K562 (cell line): ENCODE results near the gene PRKRIP1. TPM values are rescaled to one million over a fixed set of nuclear protein-coding genes. Genes with fewer than 3 reads are reported as not detected.
A peak's percentile ranks its signal among the peaks of the same experiment; 100 is the strongest.

Source experiments
- ADNP ChIP-seq: fragments of 200-800 bp; sonication (Bioruptor generic); IDR thresholded peaks from 2 replicates; pipeline ENCODE4 v1.6.1; 2016; ENCODE audit warnings: missing genetic modification characterization, missing compliant biosample characterization
- CBX2 ChIP-seq: fragments of 200-600 bp; sonication (generic); IDR thresholded peaks from one replicate; pipeline ENCODE4 v1.6.1; 2012; ENCODE audit warnings: mild to moderate bottlenecking, low read length, inconsistent platforms; ENCODE audit not compliant: insufficient read depth, poor library complexity, severe bottlenecking
- FIP1L1 ChIP-seq: fragments of 200-400 bp; formaldehyde crosslinking; IDR thresholded peaks from 2 replicates; pipeline ENCODE4 v1.6.1; 2018; ENCODE audit warnings: mild to moderate bottlenecking, low read depth, low read length; ENCODE audit not compliant: poor library complexity, severe bottlenecking
- HDAC2 ChIP-seq: fragments of 450-650 bp; IDR thresholded peaks from 2 replicates; pipeline ENCODE4 v1.6.1; 2016; ENCODE audit warnings: mild to moderate bottlenecking
- IFI16 ChIP-seq: fragments of 250-450 bp; sonication (Bioruptor Pico); IDR thresholded peaks from 2 replicates; pipeline ENCODE4 v2.1.2; 2022; ENCODE audit warnings: mild to moderate bottlenecking, inconsistent platforms
- IRF2 ChIP-seq: sonication (generic); formaldehyde crosslinking; IDR thresholded peaks from 2 replicates; pipeline ENCODE4 v1.8.1; 2022; ENCODE audit warnings: mild to moderate bottlenecking, missing genetic modification reagents
- POLR2G ChIP-seq: fragments of 200-400 bp; formaldehyde crosslinking; IDR thresholded peaks from 2 replicates; pipeline ENCODE4 v1.6.1; 2017; ENCODE audit warnings: low read depth, mild to moderate bottlenecking, antibody characterized with exemption, low read length, moderate library complexity
- RCOR1 ChIP-seq, 2 experiments: IDR thresholded peaks; 2 replicates each; pipeline ENCODE4 v1.6.1; 2012; ENCODE audit warnings: low read depth in 2 of 2, low read length in 2 of 2, borderline replicate concordance in 1 of 2, improper control_type of control experiment in 1 of 2
- SUPT5H ChIP-seq: fragments of 450-650 bp; IDR thresholded peaks from 2 replicates; pipeline ENCODE4 v1.6.1; 2016
- TAF7 ChIP-seq: fragments of 450-650 bp; IDR thresholded peaks from 2 replicates; pipeline ENCODE4 v1.6.1; 2016; ENCODE audit warnings: missing genetic modification characterization, missing compliant biosample characterization
- TCFL5 ChIP-seq: fragments of 250-450 bp; sonication (Bioruptor Pico); conservative IDR thresholded peaks from 2 replicates; pipeline ENCODE4 v1.6.1; 2021; ENCODE audit warnings: mild to moderate bottlenecking, moderate library complexity, matching md5 sums
- ZNF589 ChIP-seq: fragments of 200-800 bp; sonication (Bioruptor generic); IDR thresholded peaks from 2 replicates; pipeline ENCODE4 v1.6.1; 2016; ENCODE audit warnings: low read depth, missing genetic modification characterization, missing compliant biosample characterization
- ZNF644 ChIP-seq: fragments of 200-800 bp; sonication (Bioruptor generic); IDR thresholded peaks from 2 replicates; pipeline ENCODE4 v1.6.1; 2016; ENCODE audit warnings: low read depth, missing genetic modification characterization, missing compliant biosample characterization
- polyA plus RNA-seq, 8 experiments: library from polyadenylated mRNA; depleted of rRNA in 4 of 8; stranded (reverse) in 5 of 8; unstranded in 3 of 8; fragments of >200 nt; fragmentation: Nextera tagmentation in 2 of 8; fragmentation: Illumina TruSeq in 1 of 8; extraction: Ambion mirVana in 2 of 8; extraction: Trizol in 1 of 8; gene quantifications; 2 replicates each; pipeline versions ENCODE4 v1.2.1 to v1.2.3, GENCODE V29; 2011 to 2014; ENCODE audit warnings: inconsistent platforms in 1 of 8, missing spikeins in 1 of 8
- total RNA-seq, 7 experiments: library from RNA; depleted of rRNA in 6 of 7; stranded (reverse); fragments of >200 nt in 6 of 7; fragmentation: Illumina TruSeq in 2 of 7; extraction: Trizol in 2 of 7; gene quantifications; 2 replicates each; pipeline versions ENCODE4 v1.2.1 to v1.2.3, GENCODE V29; 2011 to 2021; ENCODE audit warnings: low replicate concordance in 1 of 7
- TF ChIP-seq, protein P1 (sequence below): sonication (generic); formaldehyde crosslinking; IDR thresholded peaks from 2 replicates; pipeline ENCODE4 v1.9.0; 2022; ENCODE audit warnings: mild to moderate bottlenecking, missing genetic modification reagents
- TF ChIP-seq, protein P2 (sequence below): fragments of 250-450 bp; sonication (Bioruptor Pico); IDR thresholded peaks from 2 replicates; pipeline ENCODE4 v1.4.0; 2020; ENCODE audit warnings: mild to moderate bottlenecking, moderate library complexity
- TF ChIP-seq, protein P3 (sequence below): sonication (generic); formaldehyde crosslinking; IDR thresholded peaks from 2 replicates; pipeline ENCODE4 v1.8.0; 2023; ENCODE audit warnings: mild to moderate bottlenecking, missing genetic modification reagents
- TF ChIP-seq, protein P4 (sequence below): fragments of 250-450 bp; sonication (Bioruptor Pico); IDR thresholded peaks from 2 replicates; pipeline ENCODE4 v1.8.0; 2021; ENCODE audit warnings: mild to moderate bottlenecking, moderate library complexity

Gene PRKRIP1
- total and polyA plus RNA-seq, 9 of the 15 experiments (the other 6 are each of a cell fraction or from before 2014, with no cell fraction given) = 14.9 to 52.1 (median 19.8) TPM

DNA sequence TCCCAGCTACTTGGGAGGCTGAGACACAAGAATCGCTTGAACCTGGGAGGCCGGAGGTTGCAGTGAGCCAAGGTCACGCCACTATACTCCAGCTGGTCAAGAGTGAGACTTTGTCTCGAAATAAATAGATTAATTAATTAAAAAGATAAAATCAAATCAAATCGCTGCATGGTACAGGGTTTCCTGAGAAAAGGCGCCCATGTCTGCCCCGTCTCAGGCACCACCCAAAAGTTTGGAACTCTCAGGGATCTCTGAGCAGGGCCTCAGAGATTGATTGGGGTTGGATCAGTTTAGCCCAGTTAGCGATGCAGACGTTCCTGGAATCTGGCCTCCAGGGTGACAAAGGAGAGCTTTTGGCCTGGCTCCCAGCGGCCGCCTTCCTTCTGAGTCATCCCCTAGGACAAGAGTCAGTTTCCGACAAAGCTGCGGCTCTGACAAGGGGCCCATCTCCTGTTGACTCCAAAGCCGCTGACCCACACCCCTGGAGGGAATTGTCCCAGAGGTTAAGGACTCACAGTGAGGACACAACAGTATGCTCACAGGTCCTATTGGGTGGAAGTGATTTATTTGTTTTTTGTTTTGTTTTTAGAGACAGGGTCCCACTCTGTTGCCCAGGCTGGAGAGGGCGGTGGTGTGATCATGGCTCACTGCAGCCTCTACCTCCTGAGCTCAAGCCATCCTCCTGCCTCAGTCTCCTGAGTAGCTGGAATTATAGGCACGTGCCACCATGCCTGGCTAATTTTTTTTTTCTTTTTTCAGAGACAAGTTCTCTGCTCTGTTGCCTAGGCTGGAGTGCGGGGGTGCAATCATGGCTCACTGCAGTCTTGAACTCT is 44.0 kb downstream of the PRKRIP1 start (continued):
- TF ChIP-seq IFI16 (no peak), ZNF644 (tag) (no peak), ZNF589 (CRISPR knock-in tag) (peak; percentile 67; the same call in 1 of the 2 replicates), SUPT5H (no peak), ADNP (tag) (no peak), TCFL5 (no peak), FIP1L1 (no peak), TAF7 (no peak), HDAC2 (no peak; the same call in 1 of the 2 replicates), POLR2G (no peak), IRF2 (CRISPR knock-in tag) (no peak), CBX2 (no peak), RCOR1 (IDR thresholded peaks at IDR 0.05; ENCODE audit: borderline replicate concordance in 1 of 2, low read depth in 2 of 2, low read length in 2 of 2) (peak in 1 of 2 experiments; percentile 90; a peak in 1 of 4 replicates)
- TF ChIP-seq, protein P1, sequence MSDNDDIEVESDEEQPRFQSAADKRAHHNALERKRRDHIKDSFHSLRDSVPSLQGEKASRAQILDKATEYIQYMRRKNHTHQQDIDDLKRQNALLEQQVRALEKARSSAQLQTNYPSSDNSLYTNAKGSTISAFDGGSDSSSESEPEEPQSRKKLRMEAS (CRISPR knock-in tag) = no peak
- TF ChIP-seq, protein P2, sequence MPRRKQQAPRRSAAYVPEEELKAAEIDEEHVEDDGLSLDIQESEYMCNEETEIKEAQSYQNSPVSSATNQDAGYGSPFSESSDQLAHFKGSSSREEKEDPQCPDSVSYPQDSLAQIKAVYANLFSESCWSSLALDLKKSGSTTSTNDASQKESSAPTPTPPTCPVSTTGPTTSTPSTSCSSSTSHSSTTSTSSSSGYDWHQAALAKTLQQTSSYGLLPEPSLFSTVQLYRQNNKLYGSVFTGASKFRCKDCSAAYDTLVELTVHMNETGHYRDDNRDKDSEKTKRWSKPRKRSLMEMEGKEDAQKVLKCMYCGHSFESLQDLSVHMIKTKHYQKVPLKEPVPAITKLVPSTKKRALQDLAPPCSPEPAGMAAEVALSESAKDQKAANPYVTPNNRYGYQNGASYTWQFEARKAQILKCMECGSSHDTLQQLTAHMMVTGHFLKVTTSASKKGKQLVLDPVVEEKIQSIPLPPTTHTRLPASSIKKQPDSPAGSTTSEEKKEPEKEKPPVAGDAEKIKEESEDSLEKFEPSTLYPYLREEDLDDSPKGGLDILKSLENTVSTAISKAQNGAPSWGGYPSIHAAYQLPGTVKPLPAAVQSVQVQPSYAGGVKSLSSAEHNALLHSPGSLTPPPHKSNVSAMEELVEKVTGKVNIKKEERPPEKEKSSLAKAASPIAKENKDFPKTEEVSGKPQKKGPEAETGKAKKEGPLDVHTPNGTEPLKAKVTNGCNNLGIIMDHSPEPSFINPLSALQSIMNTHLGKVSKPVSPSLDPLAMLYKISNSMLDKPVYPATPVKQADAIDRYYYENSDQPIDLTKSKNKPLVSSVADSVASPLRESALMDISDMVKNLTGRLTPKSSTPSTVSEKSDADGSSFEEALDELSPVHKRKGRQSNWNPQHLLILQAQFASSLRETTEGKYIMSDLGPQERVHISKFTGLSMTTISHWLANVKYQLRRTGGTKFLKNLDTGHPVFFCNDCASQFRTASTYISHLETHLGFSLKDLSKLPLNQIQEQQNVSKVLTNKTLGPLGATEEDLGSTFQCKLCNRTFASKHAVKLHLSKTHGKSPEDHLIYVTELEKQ (CRISPR knock-in tag) = no peak
- TF ChIP-seq, protein P3, sequence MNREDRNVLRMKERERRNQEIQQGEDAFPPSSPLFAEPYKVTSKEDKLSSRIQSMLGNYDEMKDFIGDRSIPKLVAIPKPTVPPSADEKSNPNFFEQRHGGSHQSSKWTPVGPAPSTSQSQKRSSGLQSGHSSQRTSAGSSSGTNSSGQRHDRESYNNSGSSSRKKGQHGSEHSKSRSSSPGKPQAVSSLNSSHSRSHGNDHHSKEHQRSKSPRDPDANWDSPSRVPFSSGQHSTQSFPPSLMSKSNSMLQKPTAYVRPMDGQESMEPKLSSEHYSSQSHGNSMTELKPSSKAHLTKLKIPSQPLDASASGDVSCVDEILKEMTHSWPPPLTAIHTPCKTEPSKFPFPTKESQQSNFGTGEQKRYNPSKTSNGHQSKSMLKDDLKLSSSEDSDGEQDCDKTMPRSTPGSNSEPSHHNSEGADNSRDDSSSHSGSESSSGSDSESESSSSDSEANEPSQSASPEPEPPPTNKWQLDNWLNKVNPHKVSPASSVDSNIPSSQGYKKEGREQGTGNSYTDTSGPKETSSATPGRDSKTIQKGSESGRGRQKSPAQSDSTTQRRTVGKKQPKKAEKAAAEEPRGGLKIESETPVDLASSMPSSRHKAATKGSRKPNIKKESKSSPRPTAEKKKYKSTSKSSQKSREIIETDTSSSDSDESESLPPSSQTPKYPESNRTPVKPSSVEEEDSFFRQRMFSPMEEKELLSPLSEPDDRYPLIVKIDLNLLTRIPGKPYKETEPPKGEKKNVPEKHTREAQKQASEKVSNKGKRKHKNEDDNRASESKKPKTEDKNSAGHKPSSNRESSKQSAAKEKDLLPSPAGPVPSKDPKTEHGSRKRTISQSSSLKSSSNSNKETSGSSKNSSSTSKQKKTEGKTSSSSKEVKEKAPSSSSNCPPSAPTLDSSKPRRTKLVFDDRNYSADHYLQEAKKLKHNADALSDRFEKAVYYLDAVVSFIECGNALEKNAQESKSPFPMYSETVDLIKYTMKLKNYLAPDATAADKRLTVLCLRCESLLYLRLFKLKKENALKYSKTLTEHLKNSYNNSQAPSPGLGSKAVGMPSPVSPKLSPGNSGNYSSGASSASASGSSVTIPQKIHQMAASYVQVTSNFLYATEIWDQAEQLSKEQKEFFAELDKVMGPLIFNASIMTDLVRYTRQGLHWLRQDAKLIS (CRISPR knock-in tag) = no peak
- TF ChIP-seq, protein P4, sequence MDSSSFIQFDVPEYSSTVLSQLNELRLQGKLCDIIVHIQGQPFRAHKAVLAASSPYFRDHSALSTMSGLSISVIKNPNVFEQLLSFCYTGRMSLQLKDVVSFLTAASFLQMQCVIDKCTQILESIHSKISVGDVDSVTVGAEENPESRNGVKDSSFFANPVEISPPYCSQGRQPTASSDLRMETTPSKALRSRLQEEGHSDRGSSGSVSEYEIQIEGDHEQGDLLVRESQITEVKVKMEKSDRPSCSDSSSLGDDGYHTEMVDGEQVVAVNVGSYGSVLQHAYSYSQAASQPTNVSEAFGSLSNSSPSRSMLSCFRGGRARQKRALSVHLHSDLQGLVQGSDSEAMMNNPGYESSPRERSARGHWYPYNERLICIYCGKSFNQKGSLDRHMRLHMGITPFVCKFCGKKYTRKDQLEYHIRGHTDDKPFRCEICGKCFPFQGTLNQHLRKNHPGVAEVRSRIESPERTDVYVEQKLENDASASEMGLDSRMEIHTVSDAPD = no peak
